Esophagus (tissue), 2 donors: ENCODE results near the gene DNASE1. TPM values are rescaled to one million over a fixed set of nuclear protein-coding genes. Genes with fewer than 3 reads are reported as not detected.
"Not testable (repeated sequence)": the region's sequence is repeated elsewhere in the genome, so short reads cannot be mapped to it uniquely, and the experiment has no call there.

Experiments
- H3K27ac ChIP-seq, 2 donors: one replicate each; pipeline ENCODE4 v1.5.1; 2013; ENCODE audit warnings: low read depth in 2 of 2, mild to moderate bottlenecking in 2 of 2, inconsistent platforms in 1 of 2, low read length in 1 of 2, moderate library complexity in 1 of 2
- H3K27me3 ChIP-seq, 2 donors: one replicate each; pipeline ENCODE4 v1.6.1; 2013; ENCODE audit warnings: low read length in 2 of 2, control low read depth in 1 of 2, mild to moderate bottlenecking in 1 of 2; ENCODE audit not compliant: insufficient read depth in 2 of 2, control insufficient read depth in 1 of 2
- H3K36me3 ChIP-seq, 2 donors: one replicate each; pipeline ENCODE4 v1.6.1; 2013; ENCODE audit warnings: low read length in 1 of 2; ENCODE audit not compliant: control insufficient read depth in 2 of 2, insufficient read depth in 2 of 2
- H3K4me1 ChIP-seq, 2 donors: one replicate each; pipeline ENCODE4 v1.6.1; 2013; ENCODE audit warnings: low read length in 1 of 2; ENCODE audit not compliant: control insufficient read depth in 2 of 2, insufficient read depth in 2 of 2
- H3K4me3 ChIP-seq, 2 donors: one replicate each; pipeline ENCODE4 v1.5.1; 2013; ENCODE audit warnings: low read length in 2 of 2, mild to moderate bottlenecking in 2 of 2, low read depth in 1 of 2, moderate library complexity in 1 of 2
- H3K9me3 ChIP-seq, 2 donors: one replicate each; pipeline ENCODE4 v1.6.1; 2013; ENCODE audit warnings: mild to moderate bottlenecking in 2 of 2, low read depth in 1 of 2, low read length in 1 of 2, moderate library complexity in 1 of 2; ENCODE audit not compliant: control insufficient read depth in 2 of 2, insufficient read depth in 1 of 2
- WGBS, 2 donors: extraction: QIAGEN DNeasy Blood & Tissue Kit; methylation state at CpG; one replicate each; pipeline ENCODE4 v1.1.7; 2013; 5-methylcytosine and 5-hydroxymethylcytosine counted together
- polyA plus RNA-seq, 2 donors: library from polyadenylated mRNA; stranded (reverse); fragments of 200-250 nt; gene quantifications; one replicate each; pipeline ENCODE4 v1.2.3, GENCODE V29; 2013
- donor health status: healthy with polysubstance abuse.
- donor health status: Bipolar disorder and iron deficiency.

DNASE1 gene, protein sequence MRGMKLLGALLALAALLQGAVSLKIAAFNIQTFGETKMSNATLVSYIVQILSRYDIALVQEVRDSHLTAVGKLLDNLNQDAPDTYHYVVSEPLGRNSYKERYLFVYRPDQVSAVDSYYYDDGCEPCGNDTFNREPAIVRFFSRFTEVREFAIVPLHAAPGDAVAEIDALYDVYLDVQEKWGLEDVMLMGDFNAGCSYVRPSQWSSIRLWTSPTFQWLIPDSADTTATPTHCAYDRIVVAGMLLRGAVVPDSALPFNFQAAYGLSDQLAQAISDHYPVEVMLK
- polyA plus RNA-seq = 10 to 100 TPM in 1 of 2 donors, 1 to 10 TPM in 1; 3.5 to 23.8 TPM

DNA sequence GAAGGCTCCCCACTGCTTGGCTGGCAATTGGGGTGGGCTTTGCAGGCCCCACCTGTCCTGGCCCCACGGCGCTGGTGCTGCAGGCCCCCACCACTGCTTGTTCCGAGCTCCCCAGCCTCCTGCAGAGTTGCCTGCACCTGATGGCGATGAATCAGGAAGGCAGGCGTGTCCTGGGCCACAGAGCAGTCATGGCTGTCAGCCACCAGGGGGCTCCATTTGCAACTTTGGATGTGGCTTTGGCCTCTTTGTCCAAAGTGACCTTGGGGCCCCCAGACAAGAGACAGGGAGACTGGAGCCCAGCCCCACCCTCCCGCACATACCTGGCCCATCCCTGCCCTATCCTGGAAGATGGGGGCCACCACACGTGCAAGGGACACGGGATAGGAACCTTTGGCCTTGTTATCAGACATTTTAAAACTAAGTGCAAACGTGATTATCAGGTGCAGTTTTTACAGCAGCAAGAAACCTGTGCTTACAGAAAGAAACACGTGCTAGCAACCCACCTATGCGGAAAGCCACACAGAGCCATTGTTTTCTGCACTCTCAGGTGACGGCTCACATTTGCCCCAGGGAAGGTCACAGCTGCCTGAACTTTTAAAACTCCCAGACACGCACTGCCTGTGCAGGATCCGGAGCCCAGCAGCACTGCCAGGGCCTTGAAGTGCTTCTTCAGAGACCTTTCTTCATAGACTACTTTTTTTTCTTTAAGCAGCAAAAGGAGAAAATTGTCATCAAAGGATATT, at the start of gene DNASE1:
Gene DNASE1 (plus strand): TSS at position 443 of the 743 bp plus-strand sequence. CDS start 683 bp downstream, outside the sequence.
- no peak within 1 kb of the TSS for H3K27ac ChIP-seq
- no peaks in the 10 kb centered on the region for H3K27me3 ChIP-seq
- H3K9me3 ChIP-seq = no peaks in the 10 kb centered on the region
- H3K4me1 ChIP-seq = no peaks in the 10 kb centered on the region
- H3K36me3 ChIP-seq = peaks cover 14 to 50% of the 10 kb centered on the region in 2 donors
- WGBS, 2 donors = 58 to 72% methylated on average over 14 of the region's 14 CpGs
- H3K4me3 ChIP-seq = no peak within 1 kb of the TSS

DNA sequence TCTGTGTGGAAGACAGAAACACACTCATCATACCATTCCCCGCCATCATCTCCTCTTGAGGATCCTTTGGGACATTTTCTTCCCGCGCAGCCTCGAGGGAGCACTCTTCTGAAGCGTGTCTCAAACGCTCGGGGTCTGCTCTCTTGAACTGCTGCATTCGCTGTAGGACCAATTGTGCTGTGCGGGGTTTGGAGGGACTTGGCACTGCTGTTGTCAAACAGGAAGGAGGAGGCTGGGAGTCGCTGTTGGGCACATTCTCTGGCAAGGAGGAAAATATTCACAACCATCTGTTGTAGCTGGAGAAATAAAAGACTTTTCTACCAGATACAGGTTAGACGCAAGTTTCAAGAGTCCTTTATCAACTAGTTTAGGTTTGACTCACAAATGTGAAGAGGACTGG, 48.0 kb upstream of the DNASE1 start:
- H3K4me3 ChIP-seq = no peak overlapping the region
- peaks cover 0 to 5% of the 10 kb centered on the region in 2 donors for H3K36me3 ChIP-seq
- no peak overlapping the region for H3K27ac ChIP-seq
- WGBS, 2 donors = 87% methylated on average over 11 of the region's 11 CpGs
- H3K27me3 ChIP-seq = no peaks in the 10 kb centered on the region
- no peaks in the 10 kb centered on the region for H3K9me3 ChIP-seq
- H3K4me1 ChIP-seq = no peaks in the 10 kb centered on the region

DNA sequence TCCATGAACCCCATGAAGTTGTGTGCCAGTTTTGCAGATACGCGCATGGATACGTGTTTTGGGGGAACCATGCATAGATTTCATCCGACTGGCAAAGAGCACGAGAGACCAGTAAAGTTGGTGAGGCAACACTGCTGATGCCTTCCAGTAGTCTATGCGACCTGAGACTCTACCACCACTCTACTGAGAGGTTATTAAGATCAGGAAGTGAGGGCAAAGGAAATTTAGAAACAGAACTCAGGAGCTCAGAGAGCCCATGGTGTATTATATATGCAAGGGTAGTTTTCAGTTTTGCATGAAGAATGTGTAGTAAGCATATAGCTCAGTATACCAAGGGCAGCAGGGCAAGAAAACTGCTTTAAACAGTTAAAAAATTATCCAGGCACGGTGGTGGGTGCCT, 47.3 kb upstream of the DNASE1 start:
- H3K36me3 ChIP-seq = peaks cover 0 to 1% of the 10 kb centered on the region in 2 donors
- H3K9me3 ChIP-seq = no peaks in the 10 kb centered on the region
- no peak overlapping the region for H3K4me3 ChIP-seq
- WGBS, 2 donors = 92% methylated on average over 7 of the region's 7 CpGs
- H3K27me3 ChIP-seq = no peaks in the 10 kb centered on the region
- no peaks in the 10 kb centered on the region for H3K4me1 ChIP-seq
- H3K27ac ChIP-seq = no peak overlapping the region

DNA sequence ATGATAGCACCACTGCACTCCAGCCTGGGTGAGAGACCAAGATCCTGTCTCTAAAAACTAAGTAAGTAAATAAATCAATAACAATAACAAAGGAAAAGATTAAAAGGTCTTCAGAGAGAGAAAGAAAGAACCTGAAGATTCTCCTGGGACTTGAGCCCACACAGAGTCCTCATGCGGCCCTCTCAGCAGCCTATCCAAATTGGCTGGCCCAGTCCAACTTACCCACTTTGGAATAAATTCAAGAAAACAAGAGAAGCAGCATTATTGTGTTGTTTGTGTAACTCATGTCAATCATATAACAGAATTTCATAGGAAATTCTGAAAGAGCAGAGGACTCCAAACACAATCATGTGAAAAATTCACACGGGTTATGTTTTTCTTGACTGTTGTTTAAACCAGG, 46.9 kb upstream of the DNASE1 start:
- WGBS, 2 donors = 82 to 84% methylated on average over 2 of the region's 2 CpGs
- H3K36me3 ChIP-seq = no peaks in the 10 kb centered on the region
- no peaks in the 10 kb centered on the region for H3K4me1 ChIP-seq
- no peak overlapping the region for H3K4me3 ChIP-seq
- no peaks in the 10 kb centered on the region for H3K9me3 ChIP-seq
- H3K27me3 ChIP-seq = no peaks in the 10 kb centered on the region
- no peak overlapping the region for H3K27ac ChIP-seq

DNA sequence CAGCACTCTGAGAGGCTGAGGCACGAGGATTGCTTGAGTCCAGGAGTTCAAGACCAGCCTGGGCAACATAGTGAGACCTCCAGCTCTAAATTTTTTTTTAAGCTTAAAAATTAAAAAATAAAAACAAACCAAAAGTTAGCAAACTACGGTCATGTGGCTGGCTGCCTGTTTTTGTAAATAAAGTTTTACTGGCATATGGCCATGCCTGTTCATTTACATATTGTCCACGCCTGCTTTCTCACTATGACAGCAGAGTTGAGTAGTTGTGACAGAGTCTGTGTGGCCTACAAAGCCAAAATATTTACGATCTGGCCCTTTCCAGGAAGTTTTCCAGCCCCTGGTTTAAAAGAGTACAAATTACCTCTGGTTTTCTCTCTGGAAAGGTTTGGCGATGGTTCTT, 46.4 kb upstream of the DNASE1 start:
- WGBS, 2 donors = 83 to 87% methylated on average over 5 of the region's 5 CpGs
- H3K9me3 ChIP-seq = no peaks in the 10 kb centered on the region
- no peaks in the 10 kb centered on the region for H3K4me1 ChIP-seq
- no peaks in the 10 kb centered on the region for H3K27me3 ChIP-seq
- no peak overlapping the region for H3K27ac ChIP-seq
- no peak overlapping the region for H3K4me3 ChIP-seq
- no peaks in the 10 kb centered on the region for H3K36me3 ChIP-seq

DNA sequence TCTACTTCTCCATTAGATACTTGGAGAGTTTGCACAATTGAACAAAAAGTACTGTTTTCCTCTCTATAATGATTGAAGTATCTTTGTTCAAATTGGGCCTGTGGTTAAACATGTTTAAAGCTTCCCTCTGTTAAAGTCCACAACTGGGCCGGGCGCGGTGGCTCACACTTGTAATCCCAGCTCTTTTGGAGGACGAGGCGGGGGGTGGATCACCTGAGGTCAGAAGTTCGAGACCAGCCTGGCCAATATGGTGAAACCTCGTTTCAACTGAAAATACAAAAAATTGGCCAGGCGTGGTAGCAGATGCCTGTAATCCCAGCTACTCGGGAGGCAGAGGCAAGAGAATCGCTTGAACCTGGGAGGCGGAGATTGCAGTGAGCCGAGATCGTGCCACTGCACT, 45.5 kb upstream of the DNASE1 start:
- H3K27me3 ChIP-seq, H3K4me3 ChIP-seq, H3K27ac ChIP-seq, H3K36me3 ChIP-seq, H3K4me1 ChIP-seq, H3K9me3 ChIP-seq: not testable (repeated sequence)
- WGBS, 2 donors = 92 to 95% methylated on average over 13 of the region's 13 CpGs

DNA sequence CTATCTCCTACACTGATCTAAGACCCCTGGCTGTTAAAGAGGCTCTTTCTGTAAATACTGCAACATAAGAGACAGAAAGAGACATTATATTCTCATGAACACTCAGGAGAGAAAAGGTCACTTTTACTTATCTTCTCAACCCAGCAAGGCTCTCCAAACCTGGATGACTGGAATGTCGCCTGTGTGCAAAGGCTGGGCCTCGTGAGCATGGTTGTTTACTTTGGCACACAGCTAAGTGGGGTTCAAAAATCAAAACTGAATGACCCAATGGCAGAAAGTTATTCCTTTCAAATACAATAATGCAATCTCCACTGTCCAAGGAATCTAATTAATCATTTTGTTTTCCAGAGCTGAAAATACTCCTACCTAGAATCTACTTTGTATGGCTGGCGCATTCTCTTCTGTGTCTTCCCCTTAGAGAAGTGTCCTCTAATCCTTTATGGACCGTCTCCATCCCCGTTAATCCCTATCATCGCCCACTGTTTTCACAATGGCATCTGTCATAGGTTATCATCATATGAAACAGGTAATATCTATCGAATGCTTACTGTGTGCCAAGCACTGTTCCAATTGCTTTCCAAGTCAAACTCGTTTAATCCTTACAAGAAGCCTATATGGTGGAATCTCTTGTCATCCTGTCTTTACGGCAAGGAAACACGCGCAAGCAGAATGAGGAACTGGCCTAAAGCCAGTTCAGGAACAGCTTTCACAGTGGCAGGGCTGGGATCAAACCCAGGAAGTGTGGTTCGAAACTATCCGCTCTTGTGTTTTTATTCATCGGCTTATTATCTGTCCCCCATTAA, 44.4 kb upstream of the DNASE1 start:
- Histone ChIP-seq H3K4me1 (no peaks in the 10 kb centered on the region), H3K27ac (no peak overlapping the region), H3K27me3 (no peaks in the 10 kb centered on the region), H3K4me3 (peak overlapping the region in 1 of 2 donors; percentile 92), H3K9me3 (no peaks in the 10 kb centered on the region), H3K36me3 (peaks cover 0 to under 1% of the 10 kb centered on the region in 2 donors)
- 51 to 58% methylated on average over 14 of the region's 14 CpGs for WGBS, 2 donors

DNA sequence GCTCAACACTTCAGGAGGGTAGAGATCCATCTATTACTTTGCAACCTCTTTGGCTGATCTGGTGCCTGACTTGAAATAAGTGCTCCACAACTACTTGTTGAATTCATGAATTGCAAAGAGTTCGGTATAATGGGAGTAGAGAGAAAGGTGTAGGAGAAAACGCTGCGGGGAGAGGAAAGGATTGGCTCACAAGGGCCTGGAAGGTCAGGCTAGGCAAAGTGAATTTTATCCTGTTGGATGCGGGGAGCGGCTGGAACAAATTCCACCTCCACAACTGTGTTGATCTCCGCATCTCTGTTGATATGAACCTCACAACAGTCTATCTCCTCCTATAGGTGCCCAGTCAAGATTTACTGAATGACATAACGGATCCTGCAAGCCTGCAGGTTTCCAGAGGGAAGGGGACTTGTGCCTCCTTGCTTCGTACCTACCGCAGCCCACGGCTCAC, 43.8 kb upstream of the DNASE1 start:
- peak overlapping the region; percentile 81 to 92 for H3K4me3 ChIP-seq
- no peaks in the 10 kb centered on the region for H3K27me3 ChIP-seq
- H3K4me1 ChIP-seq = no peaks in the 10 kb centered on the region
- peak overlapping the region in 1 of 2 donors; percentile 71 for H3K27ac ChIP-seq
- 3 to 4% methylated on average over 10 of the region's 10 CpGs for WGBS, 2 donors
- peaks cover 0 to 2% of the 10 kb centered on the region in 2 donors for H3K36me3 ChIP-seq
- H3K9me3 ChIP-seq = no peaks in the 10 kb centered on the region

DNA sequence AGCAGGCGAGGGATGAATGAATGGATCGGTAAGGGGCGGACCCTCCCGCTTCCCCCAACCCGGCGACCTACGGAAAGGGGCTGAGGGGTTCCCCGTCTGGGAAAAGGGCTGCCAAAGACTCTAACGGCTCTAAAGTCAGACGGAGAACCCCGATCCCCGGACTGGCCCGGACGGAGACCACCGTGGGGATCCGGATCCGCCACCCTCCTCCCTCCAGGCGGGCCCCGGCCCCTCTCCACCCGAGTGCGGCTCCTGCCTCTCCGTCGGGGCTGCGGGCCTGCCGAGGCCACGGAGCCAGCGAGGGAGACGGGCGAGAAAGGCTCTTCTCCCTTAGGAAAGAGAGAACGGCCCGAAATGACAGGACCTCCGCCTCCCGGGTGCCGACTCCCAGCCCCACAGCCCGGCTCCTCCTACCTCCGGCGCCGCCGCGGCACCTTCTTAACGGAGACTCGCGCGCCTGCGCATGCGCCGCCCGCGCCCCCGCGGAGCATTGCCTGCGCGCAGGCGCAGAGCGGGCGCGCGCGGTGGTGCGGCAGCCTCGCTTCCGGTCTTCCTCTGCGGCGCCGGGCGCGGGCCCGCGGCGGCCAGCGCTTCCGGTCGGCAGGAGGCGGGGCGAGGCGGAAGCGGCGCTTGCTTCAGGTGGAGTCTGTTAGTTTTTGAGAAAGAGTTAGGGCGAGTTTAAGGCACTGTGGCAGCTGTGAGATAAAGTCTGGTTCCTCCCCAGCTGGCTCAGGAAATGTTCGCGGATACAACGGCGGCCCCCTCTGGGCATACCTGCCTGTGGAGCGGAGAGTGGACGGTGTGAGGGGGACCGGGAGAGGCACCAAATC, 43.1 kb upstream of the DNASE1 start, which contains the start of gene SLX4:
Gene SLX4 (minus strand): TSS at position 461 of the 830 bp plus-strand sequence. CDS start 2,642 bp downstream, outside the sequence.
- peak within 1 kb of the TSS; percentile 81 to 92 for H3K4me3 ChIP-seq
- H3K36me3 ChIP-seq = peaks cover 2% of the 10 kb centered on the region in 2 donors
- peak within 1 kb of the TSS; percentile 86 to 91 for H3K27ac ChIP-seq
- no peaks in the 10 kb centered on the region for H3K4me1 ChIP-seq
- H3K9me3 ChIP-seq = no peaks in the 10 kb centered on the region
- 0% methylated on average over 73 to 86 of the region's 86 CpGs for WGBS, 2 donors
- H3K27me3 ChIP-seq = no peaks in the 10 kb centered on the region
